ENCODE results near the gene SPATA31C1. TPM values are rescaled to one million over a fixed set of nuclear protein-coding genes. Genes with fewer than 3 reads are reported as not detected.
A peak's percentile ranks its signal among the peaks of the same experiment; 100 is the strongest.

Gene SPATA31C1
- total and polyA plus RNA-seq, 2 donors (not counting 3 experiments of a cell fraction or from before 2014, with no cell fraction given), result not detected

DNA sequence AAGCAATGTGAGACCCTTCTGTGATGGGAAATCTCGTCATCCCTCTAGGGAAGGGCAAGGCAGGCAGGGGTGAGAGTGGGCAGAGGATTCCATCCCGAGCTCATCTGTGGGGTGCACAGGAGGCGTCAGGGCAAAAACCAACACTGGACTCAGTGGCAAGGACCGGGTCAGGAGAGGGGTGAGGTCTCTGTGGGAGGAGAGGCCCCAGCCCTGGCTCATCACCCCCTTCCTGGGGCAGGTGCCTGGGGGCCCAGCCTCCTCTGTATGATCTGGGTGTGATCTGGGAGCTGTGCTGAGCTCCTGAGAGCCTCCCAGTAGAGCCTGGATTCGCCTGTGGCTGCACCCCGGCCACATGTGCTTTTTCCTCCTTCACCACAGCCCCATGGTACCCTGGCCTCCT is 34.5 kb upstream of the SPATA31C1 start:
- TF ChIP-seq, protein P1, sequence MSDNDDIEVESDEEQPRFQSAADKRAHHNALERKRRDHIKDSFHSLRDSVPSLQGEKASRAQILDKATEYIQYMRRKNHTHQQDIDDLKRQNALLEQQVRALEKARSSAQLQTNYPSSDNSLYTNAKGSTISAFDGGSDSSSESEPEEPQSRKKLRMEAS (IDR thresholded peaks at IDR 0.05; ENCODE audit: insufficient read depth, insufficient read length), result no peak
- H3K36me3 ChIP-seq (ENCODE audit: control insufficient read depth in 2 of 2, extremely low read depth in 1 of 2, insufficient read depth in 2 of 2, low read length in 2 of 2), result no peaks in the 10 kb centered on the region
- peaks cover 3% of the 10 kb centered on the region for H3K4me1 ChIP-seq (ENCODE audit: control insufficient read depth, extremely low read depth, insufficient read depth, low read length)
- CTCF ChIA-PET, result interaction anchor here (1.6 kb wide), 1 partner anchor 195 kb away, joined by 3 read pairs; no protein-coding TSS in a partner anchor
- no peak for DNase-seq (ENCODE audit: low read depth, low spot score)
- H3K79me2 ChIP-seq (ENCODE audit: control insufficient read depth, insufficient read depth, low read length), result no peaks in the 10 kb centered on the region
- H3K9ac ChIP-seq (replicated peaks; ENCODE audit: extremely low read depth, insufficient read depth, low read length), result no peak overlapping the region
- H3K27me3 ChIP-seq (ENCODE audit: control insufficient read depth in 2 of 2, insufficient read depth in 2 of 2, low read length in 2 of 2), result no peaks in the 10 kb centered on the region
- dilution Hi-C loops (cut with MboI; ENCODE audit: extremely low pct_ligation_motif_present, low sequenced_read_pairs) (no loop called here), intact Hi-C loops (cut with micrococcal nuclease) (no loop called here)
- FAIRE-seq, result no peak
- H4K20me1 ChIP-seq (replicated peaks; ENCODE audit: control insufficient read depth, extremely low read depth, insufficient read depth, low read length), result no peaks in the 10 kb centered on the region
- no peaks in the 10 kb centered on the region for H3K9me3 ChIP-seq (replicated peaks; ENCODE audit: control insufficient read depth, insufficient read depth, low read length)
- no peak overlapping the region for H3K4me2 ChIP-seq (ENCODE audit: insufficient read depth, low read length)
- H3K4me3 ChIP-seq (replicated peaks in 1 of 3; ENCODE audit: insufficient read depth in 1 of 3, low read depth in 1 of 3, low read length in 3 of 3), result no peak overlapping the region
- no peak overlapping the region for H2AFZ ChIP-seq (ENCODE audit: low read depth, low read length)
- no peak overlapping the region for H3K27ac ChIP-seq (ENCODE audit: insufficient read depth, low read depth, low read length)
- no peaks in the 10 kb centered on the region for H3K9me1 ChIP-seq (replicated peaks; ENCODE audit: control insufficient read depth, extremely low read depth, insufficient read depth, low read length)
- POLR2A ChIA-PET, result no interaction called here
- no TSS peak for BruUV-seq (replicated peaks)

DNA sequence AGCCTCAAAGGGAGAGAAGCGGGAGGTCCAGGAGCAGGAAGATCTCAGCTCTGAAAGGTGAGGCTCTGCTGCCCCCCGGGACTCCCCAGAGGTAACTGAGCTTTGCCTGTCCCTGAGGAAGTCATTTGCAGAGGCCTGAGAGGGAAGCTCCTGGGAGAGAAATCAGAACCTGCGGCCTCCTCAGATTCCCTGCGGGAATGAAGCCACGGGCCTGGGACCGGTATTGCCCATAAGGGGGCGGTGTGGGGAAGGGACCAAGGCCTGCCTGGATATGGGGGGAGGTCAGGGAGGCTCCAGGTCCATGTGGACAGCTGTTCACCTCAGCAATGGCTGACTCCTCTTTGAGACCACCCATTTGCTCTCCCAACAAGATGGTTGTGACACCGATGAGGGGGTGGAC is 33.8 kb upstream of the SPATA31C1 start:
- Histone ChIP-seq H3K4me2 (ENCODE audit: insufficient read depth, low read length) (no peak overlapping the region), H3K9ac (replicated peaks; ENCODE audit: extremely low read depth, insufficient read depth, low read length) (no peak overlapping the region), H3K27me3 (ENCODE audit: control insufficient read depth in 2 of 2, insufficient read depth in 2 of 2, low read length in 2 of 2) (no peaks in the 10 kb centered on the region), H3K9me1 (replicated peaks; ENCODE audit: control insufficient read depth, extremely low read depth, insufficient read depth, low read length) (no peaks in the 10 kb centered on the region), H3K36me3 (ENCODE audit: control insufficient read depth in 2 of 2, extremely low read depth in 1 of 2, insufficient read depth in 2 of 2, low read length in 2 of 2) (no peaks in the 10 kb centered on the region), H4K20me1 (replicated peaks; ENCODE audit: control insufficient read depth, extremely low read depth, insufficient read depth, low read length) (no peaks in the 10 kb centered on the region), H3K4me3 (replicated peaks in 1 of 3; ENCODE audit: insufficient read depth in 1 of 3, low read depth in 1 of 3, low read length in 3 of 3) (no peak overlapping the region), H2AFZ (ENCODE audit: low read depth, low read length) (no peak overlapping the region), H3K9me3 (replicated peaks; ENCODE audit: control insufficient read depth, insufficient read depth, low read length) (no peaks in the 10 kb centered on the region), H3K4me1 (ENCODE audit: control insufficient read depth, extremely low read depth, insufficient read depth, low read length) (peaks cover 3% of the 10 kb centered on the region), H3K27ac (ENCODE audit: insufficient read depth, low read depth, low read length) (no peak overlapping the region), H3K79me2 (ENCODE audit: control insufficient read depth, insufficient read depth, low read length) (no peaks in the 10 kb centered on the region)
- dilution Hi-C loops (cut with MboI; ENCODE audit: extremely low pct_ligation_motif_present, low sequenced_read_pairs) (no loop called here), intact Hi-C loops (cut with micrococcal nuclease) (no loop called here)
- CTCF ChIA-PET, result interaction anchor here (1.6 kb wide), 1 partner anchor 195 kb away, joined by 3 read pairs; no protein-coding TSS in a partner anchor
- BruUV-seq (replicated peaks), result no TSS peak
- TF ChIP-seq, protein P2, sequence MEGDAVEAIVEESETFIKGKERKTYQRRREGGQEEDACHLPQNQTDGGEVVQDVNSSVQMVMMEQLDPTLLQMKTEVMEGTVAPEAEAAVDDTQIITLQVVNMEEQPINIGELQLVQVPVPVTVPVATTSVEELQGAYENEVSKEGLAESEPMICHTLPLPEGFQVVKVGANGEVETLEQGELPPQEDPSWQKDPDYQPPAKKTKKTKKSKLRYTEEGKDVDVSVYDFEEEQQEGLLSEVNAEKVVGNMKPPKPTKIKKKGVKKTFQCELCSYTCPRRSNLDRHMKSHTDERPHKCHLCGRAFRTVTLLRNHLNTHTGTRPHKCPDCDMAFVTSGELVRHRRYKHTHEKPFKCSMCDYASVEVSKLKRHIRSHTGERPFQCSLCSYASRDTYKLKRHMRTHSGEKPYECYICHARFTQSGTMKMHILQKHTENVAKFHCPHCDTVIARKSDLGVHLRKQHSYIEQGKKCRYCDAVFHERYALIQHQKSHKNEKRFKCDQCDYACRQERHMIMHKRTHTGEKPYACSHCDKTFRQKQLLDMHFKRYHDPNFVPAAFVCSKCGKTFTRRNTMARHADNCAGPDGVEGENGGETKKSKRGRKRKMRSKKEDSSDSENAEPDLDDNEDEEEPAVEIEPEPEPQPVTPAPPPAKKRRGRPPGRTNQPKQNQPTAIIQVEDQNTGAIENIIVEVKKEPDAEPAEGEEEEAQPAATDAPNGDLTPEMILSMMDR (IDR thresholded peaks at IDR 0.05; ENCODE audit: extremely low read depth in 1 of 2, insufficient read depth in 1 of 2, low read depth in 1 of 2, low read length in 2 of 2), result peak in 1 of 2 donors; percentile 5
- TF ChIP-seq, protein P1 (IDR thresholded peaks at IDR 0.05; ENCODE audit: insufficient read depth, insufficient read length), result no peak
- DNase-seq (ENCODE audit: low read depth, low spot score), result no peak
- FAIRE-seq, result no peak
- POLR2A ChIA-PET, result no interaction called here
